Astrocyte (in vitro differentiated cells and primary cell): ENCODE results near the gene TMEM219. TPM values are rescaled to one million over a fixed set of nuclear protein-coding genes. Genes with fewer than 3 reads are reported as not detected.
"Not testable (repeated sequence)": the region's sequence is repeated elsewhere in the genome, so short reads cannot be mapped to it uniquely, and the experiment has no call there.

Experiments used
- DNase-seq: peaks from one replicate; pipeline ENCODE4 v3.0.0-alpha.2; 2010; ENCODE audit warnings: low read depth
- FAIRE-seq: peaks from 2 replicates; lab custom pipeline; 2011; peaks lifted over from hg19 to GRCh38; lab: Jason Lieb, UNC
- H2AFZ ChIP-seq: 2 replicates; pipeline ENCODE4 v1.6.0; 2012; ENCODE audit warnings: low read depth, low read length, inconsistent platforms
- H3K27ac ChIP-seq: 2 replicates; pipeline ENCODE4 v1.5.1; 2011; ENCODE audit warnings: low read depth, low read length, inconsistent platforms
- H3K27me3 ChIP-seq: 2 replicates; pipeline ENCODE4 v1.6.0; 2011; ENCODE audit warnings: low read length, inconsistent platforms; ENCODE audit not compliant: insufficient read depth
- H3K36me3 ChIP-seq: 2 replicates; pipeline ENCODE4 v1.5.1; 2011; ENCODE audit warnings: low read length, inconsistent platforms; ENCODE audit not compliant: insufficient read depth
- H3K4me1 ChIP-seq: 2 replicates; pipeline ENCODE4 v1.5.1; 2011; ENCODE audit warnings: low read length, inconsistent platforms; ENCODE audit not compliant: insufficient read depth
- H3K4me2 ChIP-seq: 2 replicates; pipeline ENCODE4 v1.6.0; 2012; ENCODE audit warnings: low read length, inconsistent platforms
- H3K4me3 ChIP-seq: 2 replicates; pipeline ENCODE4 v1.5.1; 2011; ENCODE audit warnings: low read depth, mild to moderate bottlenecking, low read length, inconsistent platforms; ENCODE audit not compliant: insufficient read depth
- H3K79me2 ChIP-seq: 2 replicates; pipeline ENCODE4 v1.6.0; 2012; ENCODE audit warnings: mild to moderate bottlenecking, low read length, inconsistent platforms; ENCODE audit not compliant: insufficient read depth
- H3K9ac ChIP-seq: 2 replicates; pipeline ENCODE4 v1.6.0; 2012; ENCODE audit warnings: mild to moderate bottlenecking, low read length, inconsistent platforms
- H3K9me3 ChIP-seq: 2 replicates; pipeline ENCODE4 v1.5.1; 2012; ENCODE audit warnings: low read depth, mild to moderate bottlenecking, low read length, inconsistent platforms; ENCODE audit not compliant: insufficient read depth
- H4K20me1 ChIP-seq: 2 replicates; pipeline ENCODE4 v1.6.0; 2012; ENCODE audit warnings: low read length, inconsistent platforms; ENCODE audit not compliant: insufficient read depth
- H3K27ac Mint-ChIP-seq: one replicate; pipeline ENCODE4 v1.8.0; 2021; ENCODE audit warnings: mild to moderate bottlenecking, mixed read lengths; ENCODE audit not compliant: unreplicated experiment
- H3K27me3 Mint-ChIP-seq: one replicate; pipeline ENCODE4 v1.8.0; 2021; ENCODE audit warnings: low read depth, mixed read lengths; ENCODE audit not compliant: unreplicated experiment
- H3K36me3 Mint-ChIP-seq: one replicate; pipeline ENCODE4 v1.8.0; 2021; ENCODE audit warnings: low read depth, mixed read lengths; ENCODE audit not compliant: unreplicated experiment
- H3K4me1 Mint-ChIP-seq: one replicate; pipeline ENCODE4 v1.8.0; 2021; ENCODE audit warnings: low read depth, mixed read lengths; ENCODE audit not compliant: unreplicated experiment
- H3K4me3 Mint-ChIP-seq: one replicate; pipeline ENCODE4 v1.8.0; 2021; ENCODE audit warnings: mild to moderate bottlenecking, moderate library complexity, mixed read lengths; ENCODE audit not compliant: unreplicated experiment
- H3K9me3 Mint-ChIP-seq: one replicate; pipeline ENCODE4 v1.8.0; 2021; ENCODE audit warnings: mild to moderate bottlenecking, mixed read lengths; ENCODE audit not compliant: unreplicated experiment
- CTCF ChIP-seq: IDR thresholded peaks from 2 replicates; pipeline ENCODE4 v1.5.1; 2011; ENCODE audit warnings: low read depth, mild to moderate bottlenecking, inconsistent platforms, low read length, moderate library complexity; ENCODE audit not compliant: insufficient read depth
- EZH2 ChIP-seq: IDR thresholded peaks from 2 replicates; pipeline ENCODE4 v1.6.1; 2012; ENCODE audit warnings: mild to moderate bottlenecking, low read length, inconsistent platforms; ENCODE audit not compliant: insufficient read depth
- total RNA-seq: library from RNA; stranded (reverse); gene quantifications from 2 replicates; pipeline ENCODE4 v1.2.1, GENCODE V29; 2021

Gene TMEM219
- total RNA-seq, 1 donor from 2014 or later = 96.6 TPM

DNA sequence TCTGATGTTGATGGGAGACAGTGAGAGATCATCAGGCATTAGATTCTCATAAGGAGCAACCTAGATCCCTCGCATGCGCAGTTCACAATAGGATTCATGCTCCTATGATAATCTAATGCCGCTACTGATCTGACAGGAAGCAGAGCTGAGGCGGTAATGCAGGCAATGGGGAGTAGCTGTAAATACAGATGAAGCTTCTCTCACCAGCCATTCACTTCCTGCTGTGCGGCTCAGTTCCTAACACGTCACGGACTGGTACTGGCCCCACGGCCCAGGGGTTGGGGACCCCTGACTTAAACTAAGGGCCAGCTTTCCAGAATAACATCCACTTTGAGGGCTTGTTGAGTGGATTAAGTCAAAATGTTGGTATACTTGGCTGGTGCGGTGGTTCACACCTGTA is 2.6 kb upstream of the TMEM219 start:
- H3K9ac ChIP-seq = no peak overlapping the region
- peaks cover 13% of the 10 kb centered on the region for H3K4me1 ChIP-seq
- H3K27ac ChIP-seq = no peak overlapping the region
- Mint-ChIP-seq H3K9me3 (no peaks in the 10 kb centered on the region), H3K4me3 (no peak overlapping the region), H3K36me3 (peaks cover 5% of the 10 kb centered on the region), H3K4me1 (peaks cover 9% of the 10 kb centered on the region), H3K27me3 (no peaks in the 10 kb centered on the region), H3K27ac (no peak overlapping the region)
- no peaks in the 10 kb centered on the region for H3K79me2 ChIP-seq
- no peak overlapping the region for H2AFZ ChIP-seq
- TF ChIP-seq CTCF (no peak), EZH2 (no peak)
- no peaks in the 10 kb centered on the region for H3K27me3 ChIP-seq
- no peaks in the 10 kb centered on the region for H4K20me1 ChIP-seq
- no peak overlapping the region for H3K4me2 ChIP-seq
- FAIRE-seq (no peak), DNase-seq (no peak)
- no peaks in the 10 kb centered on the region for H3K36me3 ChIP-seq
- no peaks in the 10 kb centered on the region for H3K9me3 ChIP-seq
- H3K4me3 ChIP-seq = no peak overlapping the region

DNA sequence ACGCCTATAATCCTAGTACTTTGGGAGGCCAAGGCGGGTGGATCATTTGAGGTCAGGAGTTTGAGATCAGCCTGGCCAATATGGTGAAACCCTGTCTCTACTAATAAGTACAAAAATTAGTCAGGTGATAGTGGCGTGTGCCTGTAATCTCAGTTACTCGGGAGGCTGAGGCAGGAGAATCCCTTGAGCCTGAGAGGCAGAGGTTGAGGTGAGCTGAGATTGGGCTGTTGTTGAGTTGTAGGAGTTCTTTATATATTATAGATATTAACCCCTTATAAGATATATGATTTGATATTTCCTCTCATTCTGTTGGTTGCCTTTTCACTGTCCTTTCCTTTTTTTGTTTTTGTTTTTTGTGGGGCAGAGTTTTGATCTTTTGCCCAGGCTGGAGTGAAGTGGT is 2.1 kb upstream of the TMEM219 start:
- H3K36me3 Mint-ChIP-seq = not testable (repeated sequence)

DNA sequence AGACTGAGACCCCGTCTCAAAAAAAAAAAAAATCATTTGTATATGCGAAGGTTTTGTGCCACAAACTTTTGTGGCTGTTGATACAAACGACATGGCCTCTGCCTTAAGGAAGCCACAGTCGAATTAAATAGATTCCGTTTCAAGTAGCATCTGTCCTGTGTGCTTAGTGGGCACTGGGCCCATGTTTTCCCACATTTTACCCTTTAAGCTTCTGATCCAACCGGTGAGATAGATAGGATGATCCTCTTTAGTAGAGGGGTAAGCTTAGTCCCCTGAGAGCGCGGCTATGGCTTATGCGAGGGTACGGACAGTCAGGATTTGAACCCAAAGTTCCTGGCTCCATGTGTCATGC is 776 bp upstream of the TMEM219 start:
- Mint-ChIP-seq H3K4me1 (peaks cover 11% of the 10 kb centered on the region), H3K9me3 (no peaks in the 10 kb centered on the region), H3K27ac (peak overlapping the region; percentile 72), H3K36me3 (peaks cover 11% of the 10 kb centered on the region), H3K27me3 (no peaks in the 10 kb centered on the region), H3K4me3 (peak overlapping the region; percentile 82)
- no peaks in the 10 kb centered on the region for H3K27me3 ChIP-seq
- peak overlapping the region; percentile 89 for H3K9ac ChIP-seq
- peaks cover 13% of the 10 kb centered on the region for H3K4me1 ChIP-seq
- TF ChIP-seq EZH2 (no peak), CTCF (no peak)
- H3K36me3 ChIP-seq = no peaks in the 10 kb centered on the region
- peak overlapping the region; percentile 99 for H3K4me2 ChIP-seq
- no peak for FAIRE-seq
- peak overlapping the region; percentile 75 for H3K4me3 ChIP-seq
- DNase-seq = no peak
- no peaks in the 10 kb centered on the region for H3K79me2 ChIP-seq
- H2AFZ ChIP-seq = peak overlapping the region; percentile 94
- H4K20me1 ChIP-seq = no peaks in the 10 kb centered on the region
- no peak overlapping the region for H3K27ac ChIP-seq
- H3K9me3 ChIP-seq = no peaks in the 10 kb centered on the region

More for the DNA sequence above, 2.1 kb upstream of the TMEM219 start:
- H2AFZ ChIP-seq, DNase-seq, FAIRE-seq, H3K9me3 Mint-ChIP-seq, H3K27ac ChIP-seq, H3K4me3 ChIP-seq, H3K79me2 ChIP-seq, H3K9ac ChIP-seq, H3K27me3 Mint-ChIP-seq, H3K4me2 ChIP-seq, H4K20me1 ChIP-seq, H3K27ac Mint-ChIP-seq, H3K9me3 ChIP-seq, H3K36me3 ChIP-seq, H3K27me3 ChIP-seq: not testable (repeated sequence)
- Mint-ChIP-seq H3K4me3 (peak overlapping the region; percentile 42), H3K4me1 (peaks cover 11% of the 10 kb centered on the region)
- H3K4me1 ChIP-seq = peaks cover 13% of the 10 kb centered on the region
